ENCODE results near the gene TIMM21.

DNA sequence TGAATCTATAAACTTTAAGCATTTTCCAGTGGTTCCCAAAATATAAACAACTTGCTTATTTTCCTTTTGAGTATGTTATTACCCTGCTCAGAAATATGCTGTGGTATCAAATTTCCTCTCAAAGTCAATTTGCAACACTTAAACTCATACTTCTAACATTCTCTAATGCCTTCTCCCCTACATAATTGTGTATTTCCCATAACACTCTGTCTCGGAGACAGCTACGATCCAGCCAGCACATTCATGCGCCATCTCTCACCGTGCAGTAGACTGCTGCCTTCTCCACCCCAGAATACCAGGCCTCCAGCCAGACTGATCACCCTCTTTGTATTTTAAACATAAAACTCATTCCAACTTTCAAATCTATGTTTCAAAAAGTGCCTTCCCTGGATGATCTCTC, 41.8 kb downstream of the TIMM21 start:
- TF ChIP-seq, protein P1, sequence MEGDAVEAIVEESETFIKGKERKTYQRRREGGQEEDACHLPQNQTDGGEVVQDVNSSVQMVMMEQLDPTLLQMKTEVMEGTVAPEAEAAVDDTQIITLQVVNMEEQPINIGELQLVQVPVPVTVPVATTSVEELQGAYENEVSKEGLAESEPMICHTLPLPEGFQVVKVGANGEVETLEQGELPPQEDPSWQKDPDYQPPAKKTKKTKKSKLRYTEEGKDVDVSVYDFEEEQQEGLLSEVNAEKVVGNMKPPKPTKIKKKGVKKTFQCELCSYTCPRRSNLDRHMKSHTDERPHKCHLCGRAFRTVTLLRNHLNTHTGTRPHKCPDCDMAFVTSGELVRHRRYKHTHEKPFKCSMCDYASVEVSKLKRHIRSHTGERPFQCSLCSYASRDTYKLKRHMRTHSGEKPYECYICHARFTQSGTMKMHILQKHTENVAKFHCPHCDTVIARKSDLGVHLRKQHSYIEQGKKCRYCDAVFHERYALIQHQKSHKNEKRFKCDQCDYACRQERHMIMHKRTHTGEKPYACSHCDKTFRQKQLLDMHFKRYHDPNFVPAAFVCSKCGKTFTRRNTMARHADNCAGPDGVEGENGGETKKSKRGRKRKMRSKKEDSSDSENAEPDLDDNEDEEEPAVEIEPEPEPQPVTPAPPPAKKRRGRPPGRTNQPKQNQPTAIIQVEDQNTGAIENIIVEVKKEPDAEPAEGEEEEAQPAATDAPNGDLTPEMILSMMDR (IDR thresholded peaks at IDR 0.05) = no peak
- no peak for TF ChIP-seq POLR2AphosphoS5 (IDR thresholded peaks at IDR 0.05; ENCODE audit: insufficient read depth in 1 of 2, low read depth in 1 of 2)
- no peak for TF ChIP-seq POLR2A (IDR thresholded peaks at IDR 0.05)

All from vagina (tissue), 2 donors.